Lower lobe of right lung (tissue), 2 donors: ENCODE results near the gene SAMD5. TPM values are rescaled to one million over a fixed set of nuclear protein-coding genes. Genes with fewer than 3 reads are reported as not detected.

Source experiments
- ATAC-seq, 2 donors: fragments of 200-7000 bp; cut with Tn5 transposase; one replicate each; pipeline ENCODE4 v1.9.1; 2020 to 2022; ENCODE audit warnings: mild to moderate bottlenecking in 2 of 2, moderate library complexity in 2 of 2
- DNase-seq: peaks from one replicate; pipeline ENCODE4 v3.0.0-alpha.2; 2020
- H3K27ac ChIP-seq: fragments of 200-600 bp; one replicate; pipeline ENCODE4 v1.8.0; 2022
- H3K27me3 ChIP-seq: fragments of 200-600 bp; one replicate; pipeline ENCODE4 v1.8.0; 2022; ENCODE audit warnings: low read depth
- H3K36me3 ChIP-seq: fragments of 200-600 bp; one replicate; pipeline ENCODE4 v1.8.0; 2022; ENCODE audit warnings: mild to moderate bottlenecking
- H3K4me1 ChIP-seq: fragments of 200-600 bp; one replicate; pipeline ENCODE4 v1.8.0; 2022
- H3K4me3 ChIP-seq: fragments of 200-600 bp; one replicate; pipeline ENCODE4 v1.8.0; 2022; ENCODE audit warnings: mild to moderate bottlenecking
- H3K9me3 ChIP-seq: fragments of 200-600 bp; one replicate; pipeline ENCODE4 v1.8.0; 2022
- CTCF ChIP-seq: fragments of 200-600 bp; IDR thresholded peaks from one replicate; pipeline ENCODE4 v1.8.0; 2022; ENCODE audit warnings: antibody characterized with exemption, mild to moderate bottlenecking
- intact Hi-C: fragments of 100-400 bp; cut with DNase I; formaldehyde crosslinking; loops from one replicate; pipeline ENCODE4 v1.11.0; 2022
- total RNA-seq: library from RNA; stranded (reverse); fragmentation: NEBNext Ultra II Directional; extraction: Animal tissue kit (Norgen Biotek cat#: 25700); gene quantifications from one replicate; pipeline ENCODE4 v1.2.1, GENCODE V29; 2021
- donor health status: DM: no; HTN: yes; CAD: no; lungs with severe emphysema.

Gene SAMD5
- total RNA-seq, 1 donor from 2014 or later, result 8.7 TPM

DNA sequence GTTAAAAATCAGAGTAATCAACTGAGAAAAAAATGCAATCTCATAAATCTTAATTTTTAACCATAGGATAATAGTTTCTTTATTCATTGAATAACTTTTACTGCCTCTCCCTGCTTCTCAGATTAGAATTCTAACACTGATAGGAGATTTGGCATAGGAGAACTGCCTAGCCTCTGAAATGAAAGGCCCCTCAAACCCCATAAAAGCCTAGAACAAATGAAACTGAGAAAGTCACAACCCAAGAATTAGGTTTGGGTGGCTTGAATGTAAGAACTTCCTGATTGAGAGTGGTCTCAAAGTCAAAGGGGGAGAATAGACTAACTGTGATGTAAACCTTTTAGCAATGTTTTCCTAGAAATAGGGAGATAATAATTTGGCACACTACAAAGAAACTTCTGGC, 52.2 kb downstream of the SAMD5 start:
- ATAC-seq (no peak), DNase-seq (no peak)
- intact Hi-C loops, result no loop called here
- no peaks in the 10 kb centered on the region for H3K4me1 ChIP-seq
- H3K9me3 ChIP-seq, result no peaks in the 10 kb centered on the region
- H3K27ac ChIP-seq, result no peak overlapping the region
- no peaks in the 10 kb centered on the region for H3K36me3 ChIP-seq
- H3K27me3 ChIP-seq, result no peaks in the 10 kb centered on the region
- no peak for TF ChIP-seq CTCF
- H3K4me3 ChIP-seq, result no peak overlapping the region

DNA sequence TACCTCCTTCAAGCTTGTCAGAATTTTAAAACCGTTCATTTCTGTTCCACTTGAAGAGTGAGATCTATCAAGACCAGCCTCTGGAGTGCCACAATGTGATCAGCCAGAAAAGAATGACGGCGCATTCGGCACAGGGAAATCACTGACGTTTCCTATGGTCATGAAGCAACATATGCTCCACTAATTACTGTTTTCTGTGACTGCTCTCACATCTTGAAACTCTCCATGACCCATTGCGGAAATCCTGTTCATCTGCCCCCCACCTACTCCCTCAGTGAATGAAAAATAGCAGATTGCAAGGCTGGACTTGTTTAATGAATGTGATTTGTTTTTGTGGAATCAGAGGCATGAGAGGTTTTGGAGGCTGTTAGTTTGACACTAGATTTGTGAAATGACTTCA, 53.2 kb downstream of the SAMD5 start:
- Histone ChIP-seq H3K36me3 (no peaks in the 10 kb centered on the region), H3K4me1 (no peaks in the 10 kb centered on the region), H3K27me3 (no peaks in the 10 kb centered on the region), H3K27ac (no peak overlapping the region), H3K4me3 (no peak overlapping the region), H3K9me3 (no peaks in the 10 kb centered on the region)
- TF ChIP-seq CTCF, result no peak
- intact Hi-C loops, result no loop called here
- no peak for DNase-seq
- no peak for ATAC-seq

- ATAC-seq (no peak), DNase-seq (no peak)
- Histone ChIP-seq H3K27ac (no peak overlapping the region), H3K36me3 (no peaks in the 10 kb centered on the region), H3K9me3 (no peaks in the 10 kb centered on the region), H3K27me3 (no peaks in the 10 kb centered on the region), H3K4me1 (no peaks in the 10 kb centered on the region), H3K4me3 (no peak overlapping the region)
- intact Hi-C loops, result no loop called here
- TF ChIP-seq CTCF, result no peak
Observed at GRCh38 chr6:147563472-147563871, 55.0 kb downstream of the SAMD5 start.

GRCh38 chr6:147564556-147564955, 56.1 kb downstream of the SAMD5 start:
- no peak for ATAC-seq
- no peaks in the 10 kb centered on the region for H3K36me3 ChIP-seq
- H3K27ac ChIP-seq, result no peak overlapping the region
- intact Hi-C loops, result no loop called here
- H3K4me3 ChIP-seq, result no peak overlapping the region
- TF ChIP-seq CTCF, result no peak
- no peaks in the 10 kb centered on the region for H3K9me3 ChIP-seq
- no peak for DNase-seq
- no peaks in the 10 kb centered on the region for H3K4me1 ChIP-seq
- no peaks in the 10 kb centered on the region for H3K27me3 ChIP-seq

GRCh38 chr6:147566244-147566898, 57.9 kb downstream of the SAMD5 start:
- H3K9me3 ChIP-seq, result no peaks in the 10 kb centered on the region
- no peaks in the 10 kb centered on the region for H3K36me3 ChIP-seq
- no peak for TF ChIP-seq CTCF
- no peak for ATAC-seq
- intact Hi-C loops, result no loop called here
- H3K4me3 ChIP-seq, result no peak overlapping the region
- DNase-seq, result no peak
- H3K27ac ChIP-seq, result no peak overlapping the region
- H3K4me1 ChIP-seq, result no peaks in the 10 kb centered on the region
- H3K27me3 ChIP-seq, result no peaks in the 10 kb centered on the region
